Amygdala (tissue), 56 donors: ENCODE data around the gene DRC7.

Experiments used
- DNase-seq, 56 donors: peaks; one replicate each; lab custom pipeline; 2025; lab: John Stamatoyannopoulos, UW

DRC7 gene

GRCh38 chr16:57672824-57673223, 21.8 kb upstream of the DRC7 start:
- no peak for DNase-seq

GRCh38 chr16:57675741-57676551, 18.7 kb upstream of the DRC7 start:
- no peak for DNase-seq

- DNase-seq = no peak
Observed at GRCh38 chr16:57676553-57677085, 18.0 kb upstream of the DRC7 start.

- DNase-seq = no peak
Observed at GRCh38 chr16:57677622-57678369, 16.8 kb upstream of the DRC7 start.

- no peak for DNase-seq
Observed at GRCh38 chr16:57679016-57679415, 15.6 kb upstream of the DRC7 start.

GRCh38 chr16:57679767-57680482, 14.7 kb upstream of the DRC7 start:
- no peak for DNase-seq

GRCh38 chr16:57680842-57681375, 13.7 kb upstream of the DRC7 start:
- no peak for DNase-seq

GRCh38 chr16:57681950-57682728, 12.5 kb upstream of the DRC7 start:
- DNase-seq = no peak

- no peak for DNase-seq
Observed at GRCh38 chr16:57682809-57683635, 11.6 kb upstream of the DRC7 start.

GRCh38 chr16:57683636-57684545, 10.7 kb upstream of the DRC7 start:
- no peak for DNase-seq

- DNase-seq = no peak
Observed at GRCh38 chr16:57684626-57685358, 9.8 kb upstream of the DRC7 start.

GRCh38 chr16:57685633-57686032, 9.0 kb upstream of the DRC7 start:
- DNase-seq = no peak

- DNase-seq = no peak
Observed at GRCh38 chr16:57686577-57686976, 8.0 kb upstream of the DRC7 start.

- DNase-seq = no peak
Observed at GRCh38 chr16:57687363-57687929, 7.2 kb upstream of the DRC7 start.

- no peak for DNase-seq
Observed at GRCh38 chr16:57688487-57688986, 6.1 kb upstream of the DRC7 start.

- DNase-seq = no peak
Observed at GRCh38 chr16:57688987-57689761, 5.4 kb upstream of the DRC7 start.
